ENCODE data around the gene MUSTN1. TPM values are rescaled to one million over a fixed set of nuclear protein-coding genes. Genes with fewer than 3 reads are reported as not detected.

MUSTN1 gene
- total RNA-seq, 1 experiment from 2014 or later = 0.49 TPM

GRCh38 chr3:52873433-52874159 lies 38.8 kb upstream of the MUSTN1 start:
- intact Hi-C loops (cut with micrococcal nuclease; ENCODE audit: unreplicated experiment) (no loop called here), in situ Hi-C loops (cut with HindIII; ENCODE audit: low pct_unique_long_range_greater_than_20kb, low sequenced_read_pairs) (no loop called here)
- no peaks in the 10 kb centered on the region for H3K36me3 ChIP-seq (ENCODE audit: control insufficient read depth, insufficient read depth, low read length)
- CTCF ChIA-PET = no interaction called here
- DNase-seq (ENCODE audit: low read depth, low spot score) (no peak), ATAC-seq (no peak)
- H3K4me3 ChIP-seq (ENCODE audit: low read depth in 2 of 2, low read length in 2 of 2) = no peak overlapping the region
- H3K27ac ChIP-seq (ENCODE audit: low read length) = no peak overlapping the region
- H3K9me3 ChIP-seq (ENCODE audit: control insufficient read depth, insufficient read depth, low read depth, low read length) = no peaks in the 10 kb centered on the region
- TF ChIP-seq POLR2AphosphoS5 (IDR thresholded peaks at IDR 0.05; ENCODE audit: low read depth, low read length) (no peak), CTCF (IDR thresholded peaks at IDR 0.05) (no peak), SIN3A (IDR thresholded peaks at IDR 0.05; ENCODE audit: borderline replicate concordance, insufficient read depth, low read depth, low read length) (no peak), TCF7L2 (IDR thresholded peaks at IDR 0.05; ENCODE audit: low read depth, low read length) (no peak), REST (IDR thresholded peaks at IDR 0.05; ENCODE audit: insufficient read depth in 1 of 2, low read depth in 2 of 2, low read length in 1 of 2) (no peak)
- BruUV-seq (replicated peaks) = no TSS peak
- H3K4me1 ChIP-seq (ENCODE audit: control insufficient read depth, insufficient read depth, low read length) = no peaks in the 10 kb centered on the region; the same call in 1 of the 2 replicates
- POLR2A ChIA-PET = no interaction called here
- H3K27me3 ChIP-seq (ENCODE audit: control insufficient read depth, insufficient read depth, low read length) = no peaks in the 10 kb centered on the region

GRCh38 chr3:52872245-52872644 lies 37.4 kb upstream of the MUSTN1 start:
- ATAC-seq (no peak), DNase-seq (ENCODE audit: low read depth, low spot score) (no peak)
- no peaks in the 10 kb centered on the region; the same call in 1 of the 2 replicates for H3K4me1 ChIP-seq (ENCODE audit: control insufficient read depth, insufficient read depth, low read length)
- intact Hi-C loops (cut with micrococcal nuclease; ENCODE audit: unreplicated experiment) = no loop called here
- H3K36me3 ChIP-seq (ENCODE audit: control insufficient read depth, insufficient read depth, low read length) = no peaks in the 10 kb centered on the region
- in situ Hi-C loops (cut with HindIII; ENCODE audit: low pct_unique_long_range_greater_than_20kb, low sequenced_read_pairs) = no loop called here
- H3K27me3 ChIP-seq (ENCODE audit: control insufficient read depth, insufficient read depth, low read length) = no peaks in the 10 kb centered on the region
- CTCF ChIA-PET = no interaction called here
- H3K4me3 ChIP-seq (ENCODE audit: low read depth in 2 of 2, low read length in 2 of 2) = no peak overlapping the region
- POLR2A ChIA-PET = no interaction called here
- peak overlapping the region; percentile 48; the same call in 1 of the 2 replicates for H3K27ac ChIP-seq (ENCODE audit: low read length)
- TF ChIP-seq SIN3A (IDR thresholded peaks at IDR 0.05; ENCODE audit: borderline replicate concordance, insufficient read depth, low read depth, low read length) = no peak
- H3K9me3 ChIP-seq (ENCODE audit: control insufficient read depth, insufficient read depth, low read depth, low read length) = no peaks in the 10 kb centered on the region
- no TSS peak for BruUV-seq (replicated peaks)

GRCh38 chr3:52871761-52872160 lies 36.9 kb upstream of the MUSTN1 start:
- H3K27ac ChIP-seq (ENCODE audit: low read length) = peak overlapping the region; percentile 48; the same call in 1 of the 2 replicates
- no TSS peak for BruUV-seq (replicated peaks)
- ChIA-PET POLR2A (no interaction called here), CTCF (no interaction called here)
- DNase-seq (ENCODE audit: low read depth, low spot score) (no peak), ATAC-seq (no peak)
- no peaks in the 10 kb centered on the region for H3K36me3 ChIP-seq (ENCODE audit: control insufficient read depth, insufficient read depth, low read length)
- no peaks in the 10 kb centered on the region for H3K27me3 ChIP-seq (ENCODE audit: control insufficient read depth, insufficient read depth, low read length)
- intact Hi-C loops (cut with micrococcal nuclease; ENCODE audit: unreplicated experiment) = no loop called here
- H3K4me3 ChIP-seq (ENCODE audit: low read depth in 2 of 2, low read length in 2 of 2) = no peak overlapping the region
- H3K4me1 ChIP-seq (ENCODE audit: control insufficient read depth, insufficient read depth, low read length) = no peaks in the 10 kb centered on the region; the same call in 1 of the 2 replicates
- no peaks in the 10 kb centered on the region for H3K9me3 ChIP-seq (ENCODE audit: control insufficient read depth, insufficient read depth, low read depth, low read length)
- TF ChIP-seq SIN3A (IDR thresholded peaks at IDR 0.05; ENCODE audit: borderline replicate concordance, insufficient read depth, low read depth, low read length) (no peak), CTCF (IDR thresholded peaks at IDR 0.05) (no peak), REST (IDR thresholded peaks at IDR 0.05; ENCODE audit: insufficient read depth in 1 of 2, low read depth in 2 of 2, low read length in 1 of 2) (no peak), POLR2AphosphoS5 (IDR thresholded peaks at IDR 0.05; ENCODE audit: low read depth, low read length) (no peak), TCF7L2 (IDR thresholded peaks at IDR 0.05; ENCODE audit: low read depth, low read length) (no peak)
- in situ Hi-C loops (cut with HindIII; ENCODE audit: low pct_unique_long_range_greater_than_20kb, low sequenced_read_pairs) = no loop called here
